DMS79 treated with DMSO at 0.1 percent for 48 hours (cell line): Measurements from ENCODE around the gene RYR3.

Experiments used
- DNase-seq: peaks from one replicate; lab custom pipeline; 2025; lab: John Stamatoyannopoulos, UW

The RYR3 gene

GRCh38 chr15:33384307-33384706 lies 73.5 kb downstream of the RYR3 start:
- DNase-seq = no peak

- DNase-seq = no peak
Observed at GRCh38 chr15:33392453-33392852, 81.7 kb downstream of the RYR3 start.

- DNase-seq = no peak
Observed at GRCh38 chr15:33393546-33393945, 82.8 kb downstream of the RYR3 start.

- no peak for DNase-seq
Observed at GRCh38 chr15:33395321-33395720, 84.6 kb downstream of the RYR3 start.

- no peak for DNase-seq
Observed at GRCh38 chr15:33395846-33396245, 85.1 kb downstream of the RYR3 start.

- DNase-seq = no peak
Observed at GRCh38 chr15:33396475-33396874, 85.7 kb downstream of the RYR3 start.

- no peak for DNase-seq
Observed at GRCh38 chr15:33398555-33398954, 87.8 kb downstream of the RYR3 start.

- no peak for DNase-seq
Observed at GRCh38 chr15:33400941-33401340, 90.2 kb downstream of the RYR3 start.

GRCh38 chr15:33402600-33402999 lies 91.8 kb downstream of the RYR3 start:
- DNase-seq = no peak

GRCh38 chr15:33405096-33405495 lies 94.3 kb downstream of the RYR3 start:
- DNase-seq = no peak

- no peak for DNase-seq
Observed at GRCh38 chr15:33411596-33412540, 101.1 kb downstream of the RYR3 start.

- DNase-seq = no peak
Observed at GRCh38 chr15:33419701-33420100, 108.9 kb downstream of the RYR3 start.

- DNase-seq = no peak
Observed at GRCh38 chr15:33424025-33424424, 113.3 kb downstream of the RYR3 start.

- no peak for DNase-seq
Observed at GRCh38 chr15:33425142-33425541, 114.4 kb downstream of the RYR3 start.

- DNase-seq = no peak
Observed at GRCh38 chr15:33430577-33430976, 119.8 kb downstream of the RYR3 start.

- no peak for DNase-seq
Observed at GRCh38 chr15:33433821-33434220, 123.1 kb downstream of the RYR3 start.

GRCh38 chr15:33438396-33438795 lies 127.6 kb downstream of the RYR3 start:
- DNase-seq = no peak

GRCh38 chr15:33440900-33441299 lies 130.1 kb downstream of the RYR3 start:
- DNase-seq = no peak

GRCh38 chr15:33442449-33442848 lies 131.7 kb downstream of the RYR3 start:
- DNase-seq = no peak

- DNase-seq = no peak
Observed at GRCh38 chr15:33443708-33444107, 132.9 kb downstream of the RYR3 start.

- no peak for DNase-seq
Observed at GRCh38 chr15:33445984-33446383, 135.2 kb downstream of the RYR3 start.

GRCh38 chr15:33448151-33448550 lies 137.4 kb downstream of the RYR3 start:
- no peak for DNase-seq

GRCh38 chr15:33448961-33449606 lies 138.3 kb downstream of the RYR3 start:
- DNase-seq = no peak
